ENCODE data around the gene P2RX4. TPM values are rescaled to one million over a fixed set of nuclear protein-coding genes. Genes with fewer than 3 reads are reported as not detected.
A peak's percentile ranks its signal among the peaks of the same experiment; 100 is the strongest.
"Not testable (repeated sequence)": the region's sequence is repeated elsewhere in the genome, so short reads cannot be mapped to it uniquely, and the experiment has no call there.

The P2RX4 gene
- total RNA-seq, 2 experiments from 2014 or later, result 52.7 to 56.2 TPM

DNA sequence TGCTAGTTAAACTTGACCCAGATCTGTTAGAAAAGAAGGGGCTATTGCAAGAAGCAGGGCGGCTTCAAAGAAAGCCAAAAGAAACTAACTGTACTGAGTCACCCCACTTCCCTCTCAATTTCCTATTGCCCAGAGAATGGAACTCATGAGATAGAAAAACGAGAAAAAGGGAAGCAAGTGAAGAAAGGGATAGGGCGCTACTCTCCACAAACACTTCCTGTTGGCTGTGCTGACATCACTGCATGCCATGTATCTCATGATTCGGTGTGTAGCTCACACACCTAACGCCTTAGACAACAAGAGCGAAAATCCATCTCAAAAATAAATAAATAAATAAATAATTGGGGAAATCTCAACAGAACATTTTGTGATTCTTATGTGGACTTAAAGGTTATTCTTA, 13.0 kb upstream of the P2RX4 start:
- no peak overlapping the region for H3K4me3 Mint-ChIP-seq
- H3K9me3 Mint-ChIP-seq, result no peaks in the 10 kb centered on the region
- H3K27me3 Mint-ChIP-seq, result no peaks in the 10 kb centered on the region
- H3K36me3 Mint-ChIP-seq (ENCODE audit: low read depth), result no peaks in the 10 kb centered on the region
- H3K27ac Mint-ChIP-seq, result peak overlapping the region; percentile 78
- CTCF ChIA-PET, result no interaction called here
- H3K4me1 Mint-ChIP-seq, result peaks cover 20% of the 10 kb centered on the region
- DNase-seq, result peak; percentile 22
- POLR2A ChIA-PET, result no interaction called here

DNA sequence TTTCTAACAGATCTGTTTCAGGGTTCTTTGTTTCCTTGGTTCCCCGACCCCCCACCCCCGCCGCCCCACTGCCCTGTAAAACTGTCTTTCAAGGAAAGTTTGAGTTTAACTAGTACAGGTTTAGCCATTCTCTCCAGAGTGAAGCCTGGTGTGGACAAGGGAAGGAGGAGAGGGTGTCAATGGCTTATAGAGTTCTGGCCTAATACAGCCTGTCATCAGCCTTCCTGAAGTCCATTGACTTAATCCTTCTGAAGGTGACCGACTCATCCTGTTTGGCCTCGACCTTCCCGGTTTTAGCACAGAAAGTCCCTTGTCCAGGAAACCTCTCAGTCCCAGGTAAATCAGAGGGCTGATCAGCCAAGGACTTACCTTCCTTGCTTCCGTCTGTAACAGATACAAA, 11.0 kb upstream of the P2RX4 start:
- DNase-seq, result no peak
- Mint-ChIP-seq H3K36me3 (ENCODE audit: low read depth) (no peaks in the 10 kb centered on the region), H3K27ac (no peak overlapping the region), H3K4me3 (no peak overlapping the region), H3K9me3 (no peaks in the 10 kb centered on the region), H3K4me1 (peaks cover 15% of the 10 kb centered on the region), H3K27me3 (no peaks in the 10 kb centered on the region)
- ChIA-PET CTCF (interaction anchor here (1.2 kb wide), 1 partner anchor 48 kb away, joined by 3 read pairs; no protein-coding TSS in a partner anchor), POLR2A (no interaction called here)

DNA sequence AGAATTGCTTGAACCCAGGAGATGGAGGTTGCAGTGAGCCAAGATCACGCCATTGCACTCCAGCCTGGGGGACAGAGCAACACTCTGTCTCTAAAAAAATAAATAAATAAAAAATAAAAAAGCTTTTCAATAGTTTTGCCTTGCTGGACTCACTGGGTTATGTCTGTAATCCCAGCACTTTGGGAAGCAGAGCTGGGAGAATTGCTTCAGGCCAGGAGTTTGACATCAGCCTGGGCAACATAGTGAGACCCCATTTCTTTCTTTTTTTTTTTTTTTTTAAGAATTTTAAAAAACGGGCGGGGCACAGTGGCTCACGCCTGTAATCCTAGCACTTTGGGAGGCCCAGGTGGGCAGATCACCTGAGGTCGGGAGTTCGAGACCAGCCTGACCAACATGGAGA, 8.8 kb upstream of the P2RX4 start:
- H3K36me3 Mint-ChIP-seq (ENCODE audit: low read depth); H3K4me3 Mint-ChIP-seq; H3K27ac Mint-ChIP-seq; POLR2A ChIA-PET; H3K9me3 Mint-ChIP-seq; H3K27me3 Mint-ChIP-seq; DNase-seq: not testable (repeated sequence)
- peaks cover 24% of the 10 kb centered on the region for H3K4me1 Mint-ChIP-seq
- CTCF ChIA-PET, result interaction anchor here (0.7 kb wide), 1 partner anchor 973 kb away, joined by 3 read pairs; no protein-coding TSS in a partner anchor

DNA sequence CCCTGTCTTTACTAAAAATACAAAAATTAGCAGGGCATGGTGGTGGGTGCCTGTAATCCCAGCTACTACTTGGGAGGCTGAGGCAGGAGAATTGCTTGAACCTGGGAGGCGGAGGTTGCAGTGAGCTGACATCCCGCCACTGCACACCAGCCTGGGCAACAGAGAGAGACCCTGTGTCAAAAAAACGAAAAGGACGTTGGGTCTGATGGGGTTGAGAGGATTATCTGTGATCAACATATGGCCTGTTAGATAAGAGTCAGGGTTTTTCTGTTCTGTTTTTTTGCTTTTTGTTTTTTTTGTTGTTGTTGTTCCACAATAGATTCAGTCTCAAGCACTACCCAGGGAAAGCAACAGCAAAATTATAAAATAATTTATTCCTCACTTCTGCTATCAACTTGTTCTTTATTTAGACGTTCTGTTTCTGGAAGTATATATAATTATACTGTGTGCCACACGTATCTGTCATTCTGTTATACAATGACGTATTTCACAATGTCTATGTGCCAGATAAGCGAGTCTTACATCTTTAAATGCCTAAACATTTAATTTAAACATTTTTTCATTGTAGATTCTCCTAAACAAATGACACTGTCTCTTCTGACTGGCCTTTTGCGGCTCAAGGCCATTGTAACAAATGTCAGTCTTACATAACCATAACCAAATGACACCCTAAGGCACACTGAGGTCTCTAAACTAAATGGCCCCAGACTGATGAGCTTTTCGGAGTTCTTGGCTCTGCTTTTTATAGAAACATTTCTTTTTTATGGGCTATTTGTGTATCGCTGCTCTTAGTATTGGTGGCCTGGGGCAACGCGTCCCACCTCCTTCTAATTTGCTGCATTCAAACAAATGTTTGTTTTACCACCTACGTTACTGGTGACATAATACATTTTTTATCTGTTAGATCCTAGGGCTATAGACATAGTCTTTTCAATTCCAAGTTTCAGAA, 7.2 kb upstream of the P2RX4 start:
- POLR2A ChIA-PET, result no interaction called here

DNA sequence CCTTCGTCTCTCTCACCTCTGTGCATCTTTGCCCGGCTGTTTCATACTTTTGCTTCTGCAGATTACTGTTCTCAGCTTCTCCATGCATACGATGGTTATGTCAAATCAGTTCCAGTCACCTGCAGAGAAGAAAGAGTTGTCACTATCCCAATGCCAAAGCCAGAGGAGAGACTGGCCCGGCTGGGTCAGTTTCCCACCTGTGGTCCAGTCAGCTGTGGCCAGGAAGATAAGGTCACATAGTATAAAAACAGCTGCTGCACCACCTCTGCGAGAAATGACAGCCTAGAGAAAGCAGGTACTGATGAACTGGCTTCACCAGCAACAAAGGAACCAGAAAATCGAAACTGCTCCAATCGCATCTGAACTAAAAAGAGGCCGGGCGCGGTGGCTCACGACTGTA, 6.4 kb upstream of the P2RX4 start:
- ChIA-PET POLR2A (no interaction called here), CTCF (interaction anchor here (0.5 kb wide), 1 partner anchor 9 kb away, joined by 3 read pairs; no protein-coding TSS in a partner anchor)
- peaks cover 12% of the 10 kb centered on the region for H3K4me1 Mint-ChIP-seq
- no peaks in the 10 kb centered on the region for H3K9me3 Mint-ChIP-seq
- peaks cover 2% of the 10 kb centered on the region for H3K27me3 Mint-ChIP-seq
- no peak for DNase-seq
- H3K4me3 Mint-ChIP-seq, result no peak overlapping the region
- H3K36me3 Mint-ChIP-seq (ENCODE audit: low read depth), result no peaks in the 10 kb centered on the region
- no peak overlapping the region for H3K27ac Mint-ChIP-seq

More for the DNA sequence above, 7.2 kb upstream of the P2RX4 start:
- CTCF ChIA-PET, result no interaction called here
- Mint-ChIP-seq H3K4me3 (no peak overlapping the region), H3K27me3 (peaks cover 2% of the 10 kb centered on the region), H3K27ac (no peak overlapping the region), H3K4me1 (peaks cover 15% of the 10 kb centered on the region), H3K36me3 (ENCODE audit: low read depth) (no peaks in the 10 kb centered on the region), H3K9me3 (no peaks in the 10 kb centered on the region)
- no peak for DNase-seq

DNA sequence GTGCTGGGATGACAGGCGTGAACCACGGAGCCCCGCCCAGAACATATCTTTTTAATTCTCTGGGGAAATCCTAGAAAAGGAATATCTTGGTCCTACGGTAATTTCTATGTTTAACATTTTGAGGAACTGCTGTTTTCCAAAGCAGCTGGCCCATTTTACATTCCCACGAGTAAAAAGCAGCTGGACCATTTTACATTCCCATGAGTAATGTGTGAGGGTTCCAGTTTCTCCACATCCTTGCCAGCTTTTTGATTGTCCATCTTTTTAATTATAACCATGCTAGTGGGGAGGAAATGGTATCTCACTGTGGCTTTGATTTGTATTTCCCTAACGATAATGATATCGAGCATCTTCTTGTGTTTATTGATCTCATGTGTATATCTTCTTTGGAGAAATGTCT, 4.4 kb upstream of the P2RX4 start:
- no peaks in the 10 kb centered on the region for H3K36me3 Mint-ChIP-seq (ENCODE audit: low read depth)
- H3K9me3 Mint-ChIP-seq, result no peaks in the 10 kb centered on the region
- peaks cover 18% of the 10 kb centered on the region for H3K4me1 Mint-ChIP-seq
- no peak for DNase-seq
- no peak overlapping the region for H3K4me3 Mint-ChIP-seq
- POLR2A ChIA-PET, result interaction anchor here (0.6 kb wide), 1 partner anchor 10 kb away, joined by 7 read pairs; no protein-coding TSS in a partner anchor
- H3K27me3 Mint-ChIP-seq, result peaks cover 2% of the 10 kb centered on the region
- CTCF ChIA-PET, result interaction anchor here (1.1 to 2.1 kb wide), 2 partner anchors 10 to 14 kb away, joined by 4 to 7 read pairs; no protein-coding TSS in a partner anchor
- no peak overlapping the region for H3K27ac Mint-ChIP-seq

DNA sequence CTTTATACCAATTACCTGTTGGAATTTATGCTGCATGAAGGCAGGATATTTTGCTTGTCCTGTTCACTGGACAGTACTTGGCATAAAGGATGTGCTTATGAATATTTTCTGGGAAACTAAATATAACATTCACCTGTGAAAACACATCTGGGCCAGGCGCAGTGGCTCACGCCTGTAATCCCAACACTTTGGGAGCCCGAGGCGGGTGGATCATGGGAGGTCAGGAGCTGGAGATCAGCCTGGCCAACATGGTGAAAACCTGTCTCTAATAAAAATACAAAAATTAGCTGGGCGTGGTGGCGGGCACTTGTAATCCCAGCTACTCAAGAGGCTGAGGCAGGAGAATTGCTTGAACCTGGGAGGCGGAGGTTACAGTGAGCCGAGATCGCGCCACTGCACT, 1.4 kb upstream of the P2RX4 start:
- Mint-ChIP-seq H3K4me1 (peaks cover 39% of the 10 kb centered on the region), H3K4me3 (peak overlapping the region; percentile 40), H3K36me3 (ENCODE audit: low read depth) (peaks cover 21% of the 10 kb centered on the region), H3K27ac (peak overlapping the region; percentile 0)
- ChIA-PET POLR2A (interaction anchor here (0.5 kb wide), 1 partner anchor 108 kb away, joined by 3 read pairs; no protein-coding TSS in a partner anchor), CTCF (interaction anchor here (1.1 to 2.1 kb wide), 2 partner anchors 11 to 15 kb away, joined by 3 to 5 read pairs; no protein-coding TSS in a partner anchor)
- not testable (repeated sequence) for H3K9me3 Mint-ChIP-seq, H3K27me3 Mint-ChIP-seq, DNase-seq

DNA sequence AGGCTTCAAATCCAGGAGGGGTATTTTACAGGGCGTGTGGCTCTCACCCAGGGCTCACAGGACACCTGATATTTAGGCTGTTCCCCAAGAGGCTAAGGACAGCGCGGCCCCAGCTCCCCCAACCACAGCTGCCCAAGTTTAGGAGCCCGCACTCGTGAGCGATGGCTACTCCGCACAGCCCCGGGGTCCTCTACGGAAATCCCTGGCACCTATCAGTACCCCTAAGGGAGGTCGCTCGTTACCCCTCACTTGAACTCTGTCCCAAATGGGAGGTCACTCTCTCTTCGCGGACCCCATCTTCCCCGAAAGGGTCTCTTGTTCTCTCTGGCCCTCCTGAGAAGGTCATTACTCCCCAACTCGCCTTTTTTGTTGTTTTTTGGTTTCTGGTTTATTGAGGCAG, 708 bp upstream of the P2RX4 start:
- ChIA-PET POLR2A (interaction anchor here (0.6 kb wide), 1 partner anchor 15 kb away, joined by 3 read pairs; no protein-coding TSS in a partner anchor), CTCF (interaction anchor here (1.1 to 2.1 kb wide), 2 partner anchors 11 to 14 kb away, joined by 3 to 5 read pairs; no protein-coding TSS in a partner anchor)
- H3K4me3 Mint-ChIP-seq, result peak overlapping the region; percentile 85
- H3K27ac Mint-ChIP-seq, result peak overlapping the region; percentile 91
- H3K27me3 Mint-ChIP-seq, result peaks cover 2% of the 10 kb centered on the region
- H3K4me1 Mint-ChIP-seq, result peaks cover 40% of the 10 kb centered on the region
- no peaks in the 10 kb centered on the region for H3K9me3 Mint-ChIP-seq
- no peak for DNase-seq
- H3K36me3 Mint-ChIP-seq (ENCODE audit: low read depth), result peaks cover 24% of the 10 kb centered on the region

DNA sequence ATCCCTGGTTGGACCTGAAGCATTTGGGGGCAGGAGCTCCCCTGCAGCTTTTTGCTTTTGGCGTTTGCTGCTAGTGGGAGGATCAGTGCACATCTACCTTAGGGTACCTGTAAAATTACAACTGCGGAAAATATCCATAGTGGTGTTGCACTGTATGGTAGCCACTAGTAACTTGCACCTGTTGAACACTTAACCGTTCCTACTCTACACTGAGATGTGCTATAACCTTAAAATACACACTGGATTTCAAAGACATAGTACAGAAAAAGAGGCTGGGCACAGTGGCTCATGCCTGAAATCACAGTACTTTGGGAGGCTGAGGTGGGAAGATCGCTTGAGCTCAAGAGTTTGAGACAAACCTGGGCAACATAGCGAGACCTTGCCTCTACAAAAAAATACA, 2.9 kb downstream of the P2RX4 start:
- ChIA-PET POLR2A (no interaction called here), CTCF (interaction anchor here (1.7 kb wide), 1 partner anchor 10 kb away, joined by 8 read pairs; no protein-coding TSS in a partner anchor)
- Mint-ChIP-seq H3K4me1 (peaks cover 56% of the 10 kb centered on the region), H3K27ac (no peak overlapping the region), H3K4me3 (no peak overlapping the region), H3K36me3 (ENCODE audit: low read depth) (peaks cover 43% of the 10 kb centered on the region), H3K27me3 (no peaks in the 10 kb centered on the region), H3K9me3 (no peaks in the 10 kb centered on the region)
- no peak for DNase-seq

DNA sequence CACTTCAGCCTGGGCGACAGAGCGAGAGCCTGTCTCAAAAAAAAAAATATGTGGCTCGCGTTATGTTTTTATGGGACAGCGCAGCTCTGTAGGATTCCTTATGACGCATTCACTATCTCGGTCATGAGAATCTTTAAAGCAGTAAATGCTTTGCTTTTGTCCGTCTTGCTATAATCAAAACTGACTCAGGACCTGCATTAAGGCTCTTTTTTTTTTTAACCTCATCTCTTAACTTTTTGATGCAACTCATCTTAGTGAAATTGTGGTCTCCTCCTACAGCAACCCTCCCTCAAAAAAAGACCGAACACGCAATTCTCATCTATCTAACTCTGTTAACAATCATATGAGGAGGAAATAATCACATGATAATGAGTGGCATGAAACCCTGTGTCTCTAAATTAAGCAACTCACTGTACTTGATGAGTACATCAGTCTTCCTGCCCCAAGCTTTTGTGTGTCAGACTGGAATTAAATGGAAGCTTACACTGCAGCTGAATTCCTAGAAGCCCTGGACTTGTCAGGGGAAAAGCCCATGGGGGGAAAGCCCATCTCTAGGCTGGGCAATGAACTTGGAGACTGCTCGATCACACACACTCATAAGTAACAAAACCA, 4.3 kb downstream of the P2RX4 start:
- Mint-ChIP-seq H3K4me3 (peak overlapping the region; percentile 13), H3K27ac (peak overlapping the region; percentile 81), H3K27me3 (no peaks in the 10 kb centered on the region), H3K9me3 (no peaks in the 10 kb centered on the region), H3K4me1 (peaks cover 55% of the 10 kb centered on the region), H3K36me3 (ENCODE audit: low read depth) (peaks cover 53% of the 10 kb centered on the region)
- no peak for DNase-seq
- CTCF ChIA-PET, result interaction anchor here (0.7 to 1.7 kb wide), 3 partner anchors 9 to 178 kb away, joined by 3 to 8 read pairs (median 3); no protein-coding TSS in a partner anchor
- POLR2A ChIA-PET, result no interaction called here

DNA sequence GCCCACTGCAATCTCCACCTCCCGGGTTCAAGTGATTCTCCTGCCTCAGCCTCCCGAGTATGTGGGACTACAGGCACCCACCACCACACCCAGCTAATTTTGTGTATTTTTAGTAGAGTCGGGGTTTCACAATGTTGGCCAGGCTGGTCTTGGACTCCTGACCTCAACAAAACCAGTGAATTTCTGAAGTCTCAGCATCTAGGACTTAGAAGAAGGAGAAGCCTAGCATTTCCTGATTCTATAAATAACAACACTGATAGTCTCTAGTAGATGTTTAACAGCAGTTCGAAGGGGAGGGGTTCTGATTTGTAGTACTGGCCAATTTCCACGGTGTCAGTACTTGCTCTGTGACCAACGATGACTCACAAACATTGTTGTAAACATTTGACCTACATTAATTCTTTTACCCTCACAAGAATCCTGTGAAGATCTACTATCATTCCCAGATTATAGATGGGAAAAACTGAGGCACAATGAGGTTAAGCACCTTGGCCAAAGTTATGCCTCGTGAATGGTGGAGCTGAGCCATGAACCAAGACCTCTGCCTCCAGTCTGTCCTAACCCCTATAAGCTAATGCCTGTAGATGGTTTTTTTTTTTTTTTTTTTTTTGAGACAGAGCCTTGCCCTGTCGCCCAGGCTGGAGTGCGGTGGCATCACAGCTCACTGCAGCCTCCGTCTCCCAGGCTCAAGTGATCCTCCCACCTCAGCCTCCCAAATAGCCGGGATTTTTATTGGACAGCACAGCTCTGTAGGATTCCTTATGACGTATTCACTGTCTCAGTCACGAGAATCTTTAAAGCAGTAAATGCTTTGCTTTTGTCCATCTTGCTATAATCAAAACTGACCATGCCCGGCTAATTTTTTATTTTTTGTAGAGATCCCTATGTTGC, 5.2 kb downstream of the P2RX4 start:
- no peaks in the 10 kb centered on the region for H3K9me3 Mint-ChIP-seq
- no peak overlapping the region for H3K4me3 Mint-ChIP-seq
- H3K36me3 Mint-ChIP-seq (ENCODE audit: low read depth), result peaks cover 56% of the 10 kb centered on the region
- CTCF ChIA-PET, result interaction anchor here (0.7 to 2.2 kb wide), 4 partner anchors 8 to 178 kb away, joined by 3 to 5 read pairs (median 4); no protein-coding TSS in a partner anchor
- POLR2A ChIA-PET, result interaction anchor here (0.6 kb wide), 2 partner anchors 13 to 135 kb away, joined by 4 to 6 read pairs; no protein-coding TSS in a partner anchor
- no peak for DNase-seq
- no peaks in the 10 kb centered on the region for H3K27me3 Mint-ChIP-seq
- peaks cover 56% of the 10 kb centered on the region for H3K4me1 Mint-ChIP-seq
- H3K27ac Mint-ChIP-seq, result peak overlapping the region; percentile 81

DNA sequence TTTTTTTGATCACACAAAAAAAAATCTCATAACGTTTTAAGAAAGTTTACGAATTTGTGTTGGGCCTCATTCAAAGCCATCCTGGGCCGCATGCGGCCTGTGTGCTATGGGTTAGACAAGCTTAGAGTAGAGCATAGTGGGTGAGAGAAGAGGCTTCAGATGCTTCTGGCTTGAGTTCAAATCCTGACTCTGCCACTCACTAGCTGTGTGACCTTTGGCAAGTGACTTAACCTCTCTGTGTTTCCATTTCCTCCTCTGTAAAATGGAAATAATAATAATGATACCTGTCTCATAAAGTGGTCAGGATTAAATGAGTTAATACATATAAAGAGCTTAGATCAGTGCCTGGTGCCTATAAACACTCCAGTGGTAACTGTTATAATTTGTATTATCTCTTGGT, 6.2 kb downstream of the P2RX4 start:
- no peak overlapping the region for H3K27ac Mint-ChIP-seq
- POLR2A ChIA-PET, result interaction anchor here (0.6 kb wide), 1 partner anchor 12 kb away, joined by 6 read pairs; no protein-coding TSS in a partner anchor
- H3K4me1 Mint-ChIP-seq, result peaks cover 59% of the 10 kb centered on the region

More for the DNA sequence above, 6.2 kb downstream of the P2RX4 start:
- H3K4me3 Mint-ChIP-seq, result no peak overlapping the region
- H3K27me3 Mint-ChIP-seq, result no peaks in the 10 kb centered on the region
- no peak for DNase-seq
- H3K9me3 Mint-ChIP-seq, result no peaks in the 10 kb centered on the region
- CTCF ChIA-PET, result interaction anchor here (0.9 to 2.2 kb wide), 2 partner anchors 9 to 24 kb away, joined by 4 to 5 read pairs; no protein-coding TSS in a partner anchor
- H3K36me3 Mint-ChIP-seq (ENCODE audit: low read depth), result peaks cover 59% of the 10 kb centered on the region

All from activated CD4-positive, alpha-beta T cell treated with anti-CD3 and anti-CD28 coated beads, Interleukin-2, amount 10 ng/mL, durations not matched to agents 7 days and 5 days (primary cell).